NCI-H1436 treated with DMSO at 0.1 percent for 48 hours (cell line): ENCODE measurements around the gene ADCY2.
A peak's percentile ranks its signal among the peaks of the same experiment; 100 is the strongest.

Experiments
- DNase-seq: peaks from one replicate; lab custom pipeline; 2025; lab: John Stamatoyannopoulos, UW

ADCY2 gene

GRCh38 chr5:7828269-7828668 is 432.3 kb downstream of the ADCY2 start:
- no peak for DNase-seq

- DNase-seq: no peak
Observed at GRCh38 chr5:7834982-7835381, 439.0 kb downstream of the ADCY2 start.

GRCh38 chr5:7837403-7837802 is 441.5 kb downstream of the ADCY2 start:
- no peak for DNase-seq

- DNase-seq: no peak
Observed at GRCh38 chr5:7842531-7842930, 446.6 kb downstream of the ADCY2 start.

GRCh38 chr5:7844901-7845300 is 449.0 kb downstream of the ADCY2 start:
- no peak for DNase-seq

GRCh38 chr5:7845557-7845956 is 449.6 kb downstream of the ADCY2 start:
- no peak for DNase-seq

GRCh38 chr5:7846327-7846726 is 450.4 kb downstream of the ADCY2 start:
- DNase-seq: no peak

GRCh38 chr5:7848296-7848695 is 452.4 kb downstream of the ADCY2 start:
- DNase-seq: no peak

GRCh38 chr5:7849681-7850394 is 453.9 kb downstream of the ADCY2 start:
- DNase-seq: no peak

GRCh38 chr5:7850395-7851239 is 454.7 kb downstream of the ADCY2 start, which contains the start of gene CFAP90:
Gene CFAP90 (minus strand): TSS chr5:7851133. CDS start chr5:7851021, 112 bp downstream.
- DNase-seq: no peak

- DNase-seq: no peak
Observed at GRCh38 chr5:7851240-7851592, 455.3 kb downstream of the ADCY2 start.

- no peak for DNase-seq
Observed at GRCh38 chr5:7851617-7852289, 455.8 kb downstream of the ADCY2 start.

- no peak for DNase-seq
Observed at GRCh38 chr5:7852542-7852941, 456.6 kb downstream of the ADCY2 start.

- no peak for DNase-seq
Observed at GRCh38 chr5:7852988-7853387, 457.1 kb downstream of the ADCY2 start.

GRCh38 chr5:7855611-7856010 is 459.7 kb downstream of the ADCY2 start:
- no peak for DNase-seq

GRCh38 chr5:7856855-7857254 is 460.9 kb downstream of the ADCY2 start:
- DNase-seq: no peak

- no peak for DNase-seq
Observed at GRCh38 chr5:7857361-7857760, 461.4 kb downstream of the ADCY2 start.

- DNase-seq: no peak
Observed at GRCh38 chr5:7857926-7858632, 462.1 kb downstream of the ADCY2 start.

- no peak for DNase-seq
Observed at GRCh38 chr5:7866196-7866595, 470.3 kb downstream of the ADCY2 start.

GRCh38 chr5:7867260-7867659 is 471.3 kb downstream of the ADCY2 start:
- no peak for DNase-seq

GRCh38 chr5:7868427-7868772 is 472.5 kb downstream of the ADCY2 start:
- DNase-seq: no peak

- peak; percentile 19 for DNase-seq
Observed at GRCh38 chr5:7868773-7869473, 473.0 kb downstream of the ADCY2 start, which contains the start of the genes FASTKD3 and MTRR. Gene FASTKD3 (minus strand): TSS chr5:7869031. CDS start chr5:7868083, 948 bp downstream. Gene MTRR (plus strand): TSS chr5:7869148. CDS start chr5:7870795, 1,647 bp downstream.
